Fibroblast of pulmonary artery (primary cell): ENCODE measurements around the gene RSPH3.
"Not testable (repeated sequence)": the region's sequence is repeated elsewhere in the genome, so short reads cannot be mapped to it uniquely, and the experiment has no call there.

Experiments
- DNase-seq: peaks from one replicate; pipeline ENCODE4 v3.0.0-alpha.2; 2010; ENCODE audit warnings: low read depth
- H3K4me3 ChIP-seq: replicated peaks from 2 replicates; pipeline ENCODE4 v1.5.1; 2011; ENCODE audit warnings: low read depth, mild to moderate bottlenecking, control low read depth, low read length, moderate library complexity
- TF ChIP-seq, protein P1 (sequence below): IDR thresholded peaks from 2 replicates; pipeline ENCODE4 v1.5.1; 2011; ENCODE audit warnings: mild to moderate bottlenecking, control low read depth, low read length, inconsistent platforms; ENCODE audit errors: missing control alignments

RSPH3 gene

DNA sequence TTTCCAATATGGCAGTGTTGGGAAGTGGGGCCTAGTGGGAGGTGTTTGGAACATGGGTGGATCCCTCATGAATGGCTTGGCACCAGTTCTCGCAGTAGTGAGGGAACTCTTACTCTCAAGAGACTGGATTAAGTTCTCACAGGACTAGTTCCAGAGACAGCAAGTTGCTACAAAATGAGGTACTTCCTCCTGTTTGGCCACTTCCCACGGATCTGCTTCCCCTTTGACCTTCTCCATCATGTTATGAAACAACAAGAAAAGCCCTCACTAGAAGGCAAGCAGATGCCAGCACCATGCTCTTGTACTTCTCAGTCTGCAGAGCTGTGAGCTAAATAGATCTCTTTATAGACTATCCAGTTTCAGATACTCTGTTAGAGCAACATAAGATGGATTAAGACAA, 3.1 kb downstream of the RSPH3 start:
- H3K4me3 ChIP-seq: no peak overlapping the region
- TF ChIP-seq, protein P1, sequence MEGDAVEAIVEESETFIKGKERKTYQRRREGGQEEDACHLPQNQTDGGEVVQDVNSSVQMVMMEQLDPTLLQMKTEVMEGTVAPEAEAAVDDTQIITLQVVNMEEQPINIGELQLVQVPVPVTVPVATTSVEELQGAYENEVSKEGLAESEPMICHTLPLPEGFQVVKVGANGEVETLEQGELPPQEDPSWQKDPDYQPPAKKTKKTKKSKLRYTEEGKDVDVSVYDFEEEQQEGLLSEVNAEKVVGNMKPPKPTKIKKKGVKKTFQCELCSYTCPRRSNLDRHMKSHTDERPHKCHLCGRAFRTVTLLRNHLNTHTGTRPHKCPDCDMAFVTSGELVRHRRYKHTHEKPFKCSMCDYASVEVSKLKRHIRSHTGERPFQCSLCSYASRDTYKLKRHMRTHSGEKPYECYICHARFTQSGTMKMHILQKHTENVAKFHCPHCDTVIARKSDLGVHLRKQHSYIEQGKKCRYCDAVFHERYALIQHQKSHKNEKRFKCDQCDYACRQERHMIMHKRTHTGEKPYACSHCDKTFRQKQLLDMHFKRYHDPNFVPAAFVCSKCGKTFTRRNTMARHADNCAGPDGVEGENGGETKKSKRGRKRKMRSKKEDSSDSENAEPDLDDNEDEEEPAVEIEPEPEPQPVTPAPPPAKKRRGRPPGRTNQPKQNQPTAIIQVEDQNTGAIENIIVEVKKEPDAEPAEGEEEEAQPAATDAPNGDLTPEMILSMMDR: no peak
- peak; percentile 25 for DNase-seq

DNA sequence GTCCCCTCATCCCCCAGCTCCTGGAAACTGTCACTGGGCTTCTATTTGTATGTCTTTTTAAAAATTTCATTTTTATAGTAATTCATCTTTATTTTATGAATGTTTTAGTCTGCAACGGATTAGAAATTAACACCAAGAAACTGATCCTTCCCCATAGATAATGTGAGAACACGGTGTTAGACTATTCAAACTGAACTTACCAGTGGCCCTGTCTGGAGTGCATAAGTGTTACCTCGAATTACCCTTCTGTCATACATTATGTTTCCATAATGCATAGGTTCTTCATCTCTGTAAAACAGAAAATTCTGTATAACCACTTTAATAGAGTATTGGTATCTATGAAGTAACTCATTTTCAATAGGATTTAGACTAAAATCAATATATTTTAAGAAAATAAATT, 6.4 kb downstream of the RSPH3 start:
- no peak for DNase-seq

DNA sequence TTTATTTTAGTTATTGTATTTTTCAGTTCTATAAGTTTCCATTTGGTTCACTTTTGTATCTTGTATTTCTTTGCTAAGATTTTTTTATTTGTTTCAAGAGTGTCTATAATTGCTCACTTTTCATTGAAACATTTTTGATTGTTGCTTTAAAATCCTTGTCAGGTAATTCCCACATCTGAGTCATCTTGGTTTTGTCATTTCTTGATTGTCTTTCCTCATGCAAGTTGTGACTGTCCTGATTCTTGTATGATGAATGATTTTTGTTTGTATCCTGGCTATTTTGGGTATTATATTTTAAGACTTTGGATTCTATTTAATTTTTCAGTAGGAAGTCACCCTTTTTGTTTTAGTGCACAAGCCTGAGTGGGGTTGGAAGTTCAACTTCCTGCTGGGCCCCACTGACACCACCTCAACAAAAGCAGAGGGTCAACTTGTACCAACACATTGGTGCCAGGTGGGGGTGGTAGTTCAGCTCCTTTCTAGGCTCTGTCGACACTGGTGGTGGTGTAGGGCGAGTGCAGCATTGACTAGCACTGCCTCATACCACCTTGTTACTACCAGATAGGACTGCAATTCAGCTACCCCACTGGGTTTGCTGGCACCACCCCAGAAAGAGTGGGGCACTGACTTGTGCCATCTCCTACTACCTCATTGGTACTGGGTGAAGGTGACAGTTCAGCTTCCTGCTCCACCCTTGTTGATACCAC, 8.8 kb downstream of the RSPH3 start:
- no peak for DNase-seq
- TF ChIP-seq, protein P1: no peak
- no peak overlapping the region for H3K4me3 ChIP-seq

More for the DNA sequence above, 6.4 kb downstream of the RSPH3 start:
- H3K4me3 ChIP-seq: no peak overlapping the region
- TF ChIP-seq, protein P1: no peak

DNA sequence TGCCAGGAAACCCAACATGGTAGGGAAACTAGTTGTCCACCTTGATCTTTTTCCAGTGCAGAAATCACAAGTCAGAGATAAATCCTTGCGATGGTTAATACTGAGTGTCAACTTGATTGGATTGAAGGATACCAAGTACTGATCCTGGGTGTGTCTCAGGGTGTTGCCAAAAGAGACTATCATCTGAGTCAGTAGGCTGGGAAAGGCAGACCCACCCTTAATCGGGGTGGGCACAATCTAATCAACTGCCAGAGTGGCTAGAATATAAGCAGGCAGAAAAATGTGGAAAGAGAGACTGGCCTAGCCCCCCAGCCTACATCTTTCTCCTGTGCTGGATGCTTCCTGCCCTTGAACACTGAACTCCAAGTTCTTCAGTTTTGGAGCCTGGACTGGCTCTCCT, 10.3 kb downstream of the RSPH3 start:
- not testable (repeated sequence) for DNase-seq, H3K4me3 ChIP-seq

DNA sequence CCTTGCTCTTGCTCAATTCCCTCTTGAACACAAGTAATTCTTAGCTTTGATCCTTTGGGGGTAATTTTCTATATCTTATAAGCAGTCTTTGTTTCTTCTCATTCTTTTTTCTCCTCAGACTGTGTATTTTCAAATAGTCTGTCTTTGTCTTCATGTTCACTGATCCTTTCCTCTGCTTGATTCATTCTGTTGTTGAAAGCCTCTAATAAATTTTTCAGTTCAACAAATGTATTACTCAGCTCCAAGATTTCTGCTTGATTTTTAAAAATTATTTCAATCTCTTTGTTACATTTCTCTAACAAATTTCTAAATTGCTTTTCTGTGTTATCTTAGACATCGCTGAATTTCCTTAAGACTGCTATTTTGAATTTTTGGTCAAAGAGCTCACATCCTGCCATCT, 11.5 kb downstream of the RSPH3 start:
- no peak for DNase-seq
- TF ChIP-seq, protein P1: no peak
- no peak overlapping the region for H3K4me3 ChIP-seq

DNA sequence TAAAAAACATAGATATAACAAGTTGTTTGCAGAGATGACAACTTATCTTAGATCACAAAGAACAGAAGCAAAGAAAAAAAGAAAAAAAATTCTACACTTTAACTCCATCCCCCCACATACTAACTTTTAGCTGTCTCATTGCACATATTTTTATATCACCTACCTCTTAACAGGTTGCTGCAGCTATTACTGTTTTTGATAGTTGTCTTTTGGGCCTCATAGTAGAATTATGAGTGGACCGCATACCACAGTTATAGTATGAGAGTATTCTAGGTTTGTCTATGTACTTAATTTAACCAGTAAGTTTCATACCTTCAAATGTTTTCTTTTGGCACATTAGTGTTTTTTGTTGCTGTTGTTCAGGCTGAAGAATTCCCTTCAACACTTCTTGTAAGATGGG, 12.3 kb downstream of the RSPH3 start:
- TF ChIP-seq, protein P1: no peak
- DNase-seq: no peak
- H3K4me3 ChIP-seq: no peak overlapping the region

DNA sequence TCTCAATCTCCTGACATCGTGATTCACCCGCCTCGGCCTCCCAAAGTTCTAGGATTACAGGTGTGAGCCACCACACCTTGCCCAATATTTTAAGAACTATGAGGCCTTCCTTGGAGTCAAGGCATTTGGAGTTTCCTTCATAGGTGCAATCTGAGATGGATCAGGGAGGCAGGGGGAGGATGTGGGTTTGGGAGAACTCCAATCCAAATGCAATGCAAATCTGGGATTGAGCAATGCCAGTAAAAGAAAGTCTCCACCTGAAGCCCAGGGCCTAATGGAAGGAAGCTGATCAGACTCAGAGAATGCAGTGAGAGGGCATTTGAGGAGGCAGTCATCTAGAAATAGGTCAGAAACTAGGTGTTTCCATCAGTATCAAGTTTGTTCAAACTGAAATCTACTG, 21.2 kb downstream of the RSPH3 start:
- no peak overlapping the region for H3K4me3 ChIP-seq
- peak; percentile 55 for DNase-seq
- TF ChIP-seq, protein P1: no peak
